Measurements from ENCODE around the gene IRGQ.
A peak's percentile ranks its signal among the peaks of the same experiment; 100 is the strongest.

Gene IRGQ

GRCh38 chr19:43575156-43575950 is 20.6 kb downstream of the IRGQ start, which contains the start of the genes PINLYP and XRCC1:
Gene PINLYP, plus strand, starts transcription at chr19:43575801. Its CDS starts 1,391 bp downstream, at chr19:43577192.
Gene XRCC1, minus strand, starts transcription at chr19:43575527. Its CDS starts 69 bp downstream, at chr19:43575458.
- H3K27me3 Mint-ChIP-seq, result no peaks in the 10 kb centered on the region
- H3K27ac Mint-ChIP-seq, result peak within 1 kb of the TSS; percentile 98
- peak within 1 kb of the TSS; percentile 96 for H3K4me3 Mint-ChIP-seq
- peaks cover 43% of the 10 kb centered on the region for H3K4me1 Mint-ChIP-seq
- H3K36me3 Mint-ChIP-seq, result peaks cover 8% of the 10 kb centered on the region
- no peaks in the 10 kb centered on the region for H3K9me3 Mint-ChIP-seq
- peak; percentile 99 for ATAC-seq

DNA sequence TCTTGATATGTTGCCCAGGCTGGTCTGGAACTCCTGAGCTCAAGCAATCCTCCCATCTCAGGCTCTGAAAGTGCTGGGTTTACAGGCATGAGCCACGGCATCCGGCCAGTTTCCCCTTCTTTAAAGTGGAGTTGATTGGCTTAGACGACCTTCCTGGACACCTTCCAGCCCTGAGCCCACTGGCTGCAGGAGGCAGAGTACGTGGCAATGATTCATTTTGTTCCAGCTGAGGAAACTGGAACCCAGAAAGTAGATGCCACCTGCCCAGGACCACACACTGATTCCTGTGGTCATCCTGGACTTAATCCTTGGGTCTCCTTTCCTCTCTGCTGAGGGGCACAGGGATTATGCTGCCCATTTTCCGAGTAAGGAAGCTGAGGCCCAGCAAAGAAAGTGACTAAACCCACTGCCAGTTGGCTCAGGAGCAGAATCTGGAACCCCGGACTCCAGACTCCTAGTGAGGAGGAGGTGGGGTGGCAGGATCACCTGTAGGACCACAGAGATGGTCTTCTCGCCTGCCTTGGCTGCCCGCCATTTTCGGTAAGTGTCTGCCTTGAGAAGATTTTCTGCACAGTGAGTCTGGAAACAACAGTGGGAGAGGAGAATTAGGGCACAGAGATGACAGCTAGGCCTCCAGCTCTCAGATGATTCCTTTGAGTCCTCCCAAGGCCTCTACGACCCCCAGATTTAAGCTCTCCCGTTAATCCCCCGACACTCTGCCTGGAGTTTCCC is 21.3 kb downstream of the IRGQ start:
- no peaks in the 10 kb centered on the region for H3K27me3 Mint-ChIP-seq
- ATAC-seq, result no peak
- H3K36me3 Mint-ChIP-seq, result peaks cover 15% of the 10 kb centered on the region
- peaks cover 44% of the 10 kb centered on the region for H3K4me1 Mint-ChIP-seq
- no peaks in the 10 kb centered on the region for H3K9me3 Mint-ChIP-seq
- peak overlapping the region; percentile 96 for H3K4me3 Mint-ChIP-seq
- H3K27ac Mint-ChIP-seq, result peak overlapping the region; percentile 98

- no peak overlapping the region for H3K4me3 Mint-ChIP-seq
- H3K27ac Mint-ChIP-seq, result peak overlapping the region; percentile 9
- no peak for ATAC-seq
- peaks cover 16% of the 10 kb centered on the region for H3K36me3 Mint-ChIP-seq
- H3K27me3 Mint-ChIP-seq, result no peaks in the 10 kb centered on the region
- H3K4me1 Mint-ChIP-seq, result peaks cover 46% of the 10 kb centered on the region
- no peaks in the 10 kb centered on the region for H3K9me3 Mint-ChIP-seq
These were observed 23.8 kb downstream of the IRGQ start for GRCh38 chr19:43572171-43572588.

- H3K27me3 Mint-ChIP-seq, result no peaks in the 10 kb centered on the region
- peak overlapping the region; percentile 49 for H3K27ac Mint-ChIP-seq
- ATAC-seq, result no peak
- H3K4me1 Mint-ChIP-seq, result peaks cover 36% of the 10 kb centered on the region
- H3K4me3 Mint-ChIP-seq, result no peak overlapping the region
- no peaks in the 10 kb centered on the region for H3K9me3 Mint-ChIP-seq
- H3K36me3 Mint-ChIP-seq, result peaks cover 21% of the 10 kb centered on the region
These were observed 25.7 kb downstream of the IRGQ start for GRCh38 chr19:43570174-43570791.

DNA sequence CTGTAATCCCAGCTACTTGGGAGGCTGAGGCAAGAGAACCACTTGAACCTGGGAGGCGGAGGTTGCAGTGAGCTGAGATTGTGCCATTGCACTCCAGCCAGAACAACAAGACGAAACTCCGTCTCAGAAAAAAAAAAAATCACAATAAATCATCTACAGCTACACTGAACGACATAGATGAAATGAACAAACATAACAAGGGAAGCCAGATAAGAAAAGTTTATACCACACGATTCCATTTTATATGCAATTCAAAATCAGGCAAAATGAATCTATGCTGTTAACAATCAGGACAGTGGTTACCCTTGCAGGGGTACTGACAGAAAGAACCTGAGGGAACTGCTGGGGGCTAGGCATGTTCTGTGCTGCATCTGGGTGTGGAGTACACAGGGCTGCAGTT is 26.3 kb downstream of the IRGQ start:
- Mint-ChIP-seq H3K4me3 (no peak overlapping the region), H3K9me3 (no peaks in the 10 kb centered on the region), H3K27me3 (no peaks in the 10 kb centered on the region), H3K27ac (peak overlapping the region; percentile 49), H3K4me1 (peaks cover 35% of the 10 kb centered on the region), H3K36me3 (peaks cover 21% of the 10 kb centered on the region)
- no peak for ATAC-seq

DNA sequence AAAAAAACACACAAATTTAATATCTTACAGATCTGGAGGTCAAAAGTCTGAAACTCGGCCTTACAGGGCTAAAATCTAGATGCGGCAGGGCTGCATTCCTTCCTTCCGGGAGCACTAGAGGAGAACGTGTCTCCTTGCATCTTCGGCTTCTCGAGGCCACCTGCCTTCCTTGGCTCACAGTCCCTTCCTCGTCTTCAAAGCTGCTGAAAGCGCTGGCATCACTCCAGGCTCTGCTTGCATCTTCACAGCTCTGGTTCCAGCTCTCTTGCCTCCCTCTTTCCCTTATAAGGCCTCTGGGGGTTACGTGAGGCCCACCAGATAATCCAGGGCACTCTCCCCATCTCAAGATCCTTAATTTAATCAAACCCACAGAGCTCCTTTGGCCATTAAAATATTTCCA is 31.1 kb downstream of the IRGQ start:
- H3K4me1 Mint-ChIP-seq, result peaks cover 59% of the 10 kb centered on the region
- no peaks in the 10 kb centered on the region for H3K27me3 Mint-ChIP-seq
- peak overlapping the region; percentile 82 for H3K27ac Mint-ChIP-seq
- H3K9me3 Mint-ChIP-seq, result no peaks in the 10 kb centered on the region
- no peak overlapping the region for H3K4me3 Mint-ChIP-seq
- H3K36me3 Mint-ChIP-seq, result peaks cover 36% of the 10 kb centered on the region
- ATAC-seq, result no peak

DNA sequence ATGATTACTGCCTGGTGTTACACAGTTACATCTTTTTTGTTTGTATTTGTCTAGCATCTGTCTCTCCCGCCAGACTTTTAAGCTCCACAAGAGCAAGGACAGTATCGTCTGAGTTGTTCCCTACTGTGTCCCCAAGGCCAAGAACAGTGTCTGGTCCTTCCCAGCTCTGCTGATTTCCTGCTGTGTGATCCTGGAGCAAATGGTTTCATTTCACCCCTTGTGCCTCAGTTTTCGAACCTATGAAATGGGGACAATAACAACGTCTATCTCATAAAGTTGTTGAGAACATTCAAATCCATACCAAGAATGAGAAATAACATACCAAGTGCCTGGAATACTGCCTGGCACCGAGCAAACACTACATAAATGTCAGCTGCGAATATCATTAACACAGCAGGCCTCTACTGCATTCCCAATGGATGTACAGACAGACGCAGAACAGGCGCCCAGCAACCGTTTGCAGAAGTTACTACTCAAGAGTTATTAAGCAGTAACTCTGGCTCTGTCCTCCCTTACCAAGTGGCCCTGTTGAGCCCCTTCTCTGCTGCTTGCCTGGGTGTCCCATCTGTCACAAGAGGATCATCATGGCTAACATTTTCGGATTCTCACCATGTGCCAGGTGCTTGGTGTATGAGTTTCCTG is 32.0 kb downstream of the IRGQ start:
- H3K4me3 Mint-ChIP-seq, result no peak overlapping the region

GRCh38 chr19:43562698-43563241 is 33.2 kb downstream of the IRGQ start:
- H3K27ac Mint-ChIP-seq, result peak overlapping the region; percentile 82
- peaks cover 56% of the 10 kb centered on the region for H3K4me1 Mint-ChIP-seq
- no peaks in the 10 kb centered on the region for H3K9me3 Mint-ChIP-seq
- peak overlapping the region; percentile 50 for H3K4me3 Mint-ChIP-seq
- peaks cover 42% of the 10 kb centered on the region for H3K36me3 Mint-ChIP-seq
- no peaks in the 10 kb centered on the region for H3K27me3 Mint-ChIP-seq
- peak; percentile 93 for ATAC-seq

More for the DNA sequence above, 32.0 kb downstream of the IRGQ start:
- Mint-ChIP-seq H3K27ac (peak overlapping the region; percentile 82), H3K36me3 (peaks cover 39% of the 10 kb centered on the region), H3K9me3 (no peaks in the 10 kb centered on the region), H3K27me3 (no peaks in the 10 kb centered on the region), H3K4me1 (peaks cover 56% of the 10 kb centered on the region)
- no peak for ATAC-seq

DNA sequence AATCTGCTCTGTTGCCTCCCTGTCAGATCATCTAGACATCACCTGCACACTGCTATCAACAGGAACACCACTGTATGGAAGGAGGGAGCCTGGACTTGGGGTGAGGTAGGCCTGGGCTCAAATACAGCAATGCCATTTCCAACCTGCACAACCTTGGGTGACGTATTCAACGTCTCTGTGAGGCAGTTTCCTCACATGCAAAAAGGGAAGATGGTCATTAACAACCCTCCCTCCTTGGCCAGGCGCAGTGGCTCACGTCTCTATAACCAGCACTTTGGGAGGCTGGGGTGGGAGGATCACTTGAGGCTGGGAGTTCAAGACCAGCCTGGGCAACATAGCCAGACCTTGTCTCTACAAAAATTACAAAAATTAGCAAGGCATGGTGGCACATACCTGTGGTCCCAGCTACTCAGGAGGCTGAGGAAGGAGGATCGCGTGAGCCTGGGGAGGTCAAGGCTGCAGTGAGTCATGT is 33.7 kb downstream of the IRGQ start:
- Mint-ChIP-seq H3K36me3 (peaks cover 46% of the 10 kb centered on the region), H3K4me3 (no peak overlapping the region), H3K4me1 (peaks cover 56% of the 10 kb centered on the region), H3K27ac (peak overlapping the region; percentile 82), H3K9me3 (no peaks in the 10 kb centered on the region), H3K27me3 (no peaks in the 10 kb centered on the region)
- no peak for ATAC-seq

GRCh38 chr19:43561139-43561970 is 34.6 kb downstream of the IRGQ start:
- Mint-ChIP-seq H3K4me3 (no peak overlapping the region), H3K9me3 (no peaks in the 10 kb centered on the region), H3K27ac (peak overlapping the region; percentile 82), H3K27me3 (no peaks in the 10 kb centered on the region), H3K36me3 (peaks cover 41% of the 10 kb centered on the region), H3K4me1 (peaks cover 56% of the 10 kb centered on the region)
- no peak for ATAC-seq

DNA sequence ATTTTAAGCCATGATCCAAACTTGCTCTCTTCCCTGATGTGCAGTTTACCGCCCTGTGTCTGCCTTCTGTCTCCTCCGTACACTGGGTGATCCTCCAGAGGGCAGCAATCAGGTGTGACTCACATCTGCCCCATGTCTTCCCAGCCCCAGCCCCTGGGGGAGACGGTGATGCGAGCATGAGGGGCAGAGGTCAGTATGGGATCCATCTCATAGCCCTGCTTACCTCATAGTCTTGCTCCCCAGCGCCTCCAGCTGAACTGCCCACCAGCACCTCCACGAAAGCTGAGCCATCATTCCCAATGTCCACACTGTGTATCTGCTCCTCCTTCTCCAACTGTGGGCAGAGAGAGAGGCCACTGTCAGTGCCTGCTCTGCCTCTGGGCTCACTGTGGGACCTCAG is 35.2 kb downstream of the IRGQ start:
- Mint-ChIP-seq H3K9me3 (no peaks in the 10 kb centered on the region), H3K4me1 (peaks cover 57% of the 10 kb centered on the region), H3K36me3 (peaks cover 41% of the 10 kb centered on the region), H3K4me3 (no peak overlapping the region), H3K27me3 (no peaks in the 10 kb centered on the region), H3K27ac (peak overlapping the region; percentile 82)
- ATAC-seq, result no peak

- H3K4me3 Mint-ChIP-seq, result no peak overlapping the region
- H3K9me3 Mint-ChIP-seq, result no peaks in the 10 kb centered on the region
These were observed 40.7 kb downstream of the IRGQ start for GRCh38 chr19:43555185-43555770.

GRCh38 chr19:43554317-43554895 is 41.5 kb downstream of the IRGQ start:
- H3K9me3 Mint-ChIP-seq, result no peaks in the 10 kb centered on the region
- peaks cover 11% of the 10 kb centered on the region for H3K4me1 Mint-ChIP-seq
- no peak overlapping the region for H3K27ac Mint-ChIP-seq
- no peak for ATAC-seq
- H3K27me3 Mint-ChIP-seq, result no peaks in the 10 kb centered on the region
- H3K36me3 Mint-ChIP-seq, result peaks cover 64% of the 10 kb centered on the region
- H3K4me3 Mint-ChIP-seq, result no peak overlapping the region

More at GRCh38 chr19:43555185-43555770, 40.7 kb downstream of the IRGQ start:
- ATAC-seq, result peak; percentile 73
- Mint-ChIP-seq H3K4me1 (peaks cover 18% of the 10 kb centered on the region), H3K27ac (no peak overlapping the region), H3K27me3 (no peaks in the 10 kb centered on the region), H3K36me3 (peaks cover 65% of the 10 kb centered on the region)
